Loucy (cell line): ENCODE data around the gene ZNF385B.

Source experiments
- EZH2phosphoT487 ChIP-seq: fragments of 200-600 bp; IDR thresholded peaks from 2 replicates; pipeline ENCODE4 v1.6.1; 2018; ENCODE audit warnings: antibody characterized with exemption, mild to moderate bottlenecking, moderate library complexity, borderline replicate concordance
- TF ChIP-seq, protein P1 (sequence below): fragments of 200-600 bp; sonication (generic); conservative IDR thresholded peaks from 2 replicates; pipeline ENCODE4 v1.5.1; 2014; ENCODE audit warnings: mild to moderate bottlenecking, antibody characterized with exemption, low read length

- TF ChIP-seq, protein P1, sequence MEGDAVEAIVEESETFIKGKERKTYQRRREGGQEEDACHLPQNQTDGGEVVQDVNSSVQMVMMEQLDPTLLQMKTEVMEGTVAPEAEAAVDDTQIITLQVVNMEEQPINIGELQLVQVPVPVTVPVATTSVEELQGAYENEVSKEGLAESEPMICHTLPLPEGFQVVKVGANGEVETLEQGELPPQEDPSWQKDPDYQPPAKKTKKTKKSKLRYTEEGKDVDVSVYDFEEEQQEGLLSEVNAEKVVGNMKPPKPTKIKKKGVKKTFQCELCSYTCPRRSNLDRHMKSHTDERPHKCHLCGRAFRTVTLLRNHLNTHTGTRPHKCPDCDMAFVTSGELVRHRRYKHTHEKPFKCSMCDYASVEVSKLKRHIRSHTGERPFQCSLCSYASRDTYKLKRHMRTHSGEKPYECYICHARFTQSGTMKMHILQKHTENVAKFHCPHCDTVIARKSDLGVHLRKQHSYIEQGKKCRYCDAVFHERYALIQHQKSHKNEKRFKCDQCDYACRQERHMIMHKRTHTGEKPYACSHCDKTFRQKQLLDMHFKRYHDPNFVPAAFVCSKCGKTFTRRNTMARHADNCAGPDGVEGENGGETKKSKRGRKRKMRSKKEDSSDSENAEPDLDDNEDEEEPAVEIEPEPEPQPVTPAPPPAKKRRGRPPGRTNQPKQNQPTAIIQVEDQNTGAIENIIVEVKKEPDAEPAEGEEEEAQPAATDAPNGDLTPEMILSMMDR, result no peak
- TF ChIP-seq EZH2phosphoT487, result no peak
Measured at GRCh38 chr2:179444056-179444455, 417.4 kb downstream of the ZNF385B start.
